Bronchial epithelial cell (primary cell): ENCODE measurements around the gene PLPP4. TPM values are rescaled to one million over a fixed set of nuclear protein-coding genes. Genes with fewer than 3 reads are reported as not detected.

Experiments
- DNase-seq: peaks from one replicate; pipeline ENCODE4 v3.0.0-alpha.2; 2010; ENCODE audit warnings: low read depth
- FAIRE-seq: peaks from 2 replicates; lab custom pipeline; 2011; peaks lifted over from hg19 to GRCh38; lab: Jason Lieb, UNC
- H3K27me3 ChIP-seq: 2 replicates; pipeline ENCODE4 v1.5.1; 2011; ENCODE audit warnings: low read length; ENCODE audit not compliant: control insufficient read depth, insufficient read depth
- H3K36me3 ChIP-seq: 2 replicates; pipeline ENCODE4 v1.5.1; 2011; ENCODE audit warnings: low read length; ENCODE audit not compliant: control insufficient read depth, insufficient read depth
- H3K4me3 ChIP-seq: 2 replicates; pipeline ENCODE4 v1.5.1; 2011; ENCODE audit warnings: mild to moderate bottlenecking, low read depth, low read length, control low read depth
- CTCF ChIP-seq: IDR thresholded peaks from 2 replicates; pipeline ENCODE4 v1.5.1; 2011; ENCODE audit warnings: mild to moderate bottlenecking, moderate library complexity, low read length, control low read depth, inconsistent platforms; ENCODE audit not compliant: insufficient read depth, severe bottlenecking
- total RNA-seq: library from RNA; depleted of rRNA; stranded (reverse); fragments of >200 nt; gene quantifications from 2 replicates; pipeline ENCODE4 v1.2.1, GENCODE V29; 2014

Gene PLPP4
- total RNA-seq, 1 donor from 2014 or later: 0.26 TPM

- peak; percentile 36 for FAIRE-seq
- TF ChIP-seq CTCF: no peak
These were observed 49.6 kb downstream of the PLPP4 start for GRCh38 chr10:120506674-120507073.

GRCh38 chr10:120507175-120507574, 50.1 kb downstream of the PLPP4 start:
- no peak for DNase-seq
- no peak for TF ChIP-seq CTCF
- FAIRE-seq: no peak
- H3K4me3 ChIP-seq: no peak overlapping the region
- H3K36me3 ChIP-seq: no peaks in the 10 kb centered on the region
- H3K27me3 ChIP-seq: no peaks in the 10 kb centered on the region

More at GRCh38 chr10:120506674-120507073, 49.6 kb downstream of the PLPP4 start:
- no peaks in the 10 kb centered on the region for H3K27me3 ChIP-seq
- H3K4me3 ChIP-seq: no peak overlapping the region
- H3K36me3 ChIP-seq: no peaks in the 10 kb centered on the region
- peak; percentile 81 for DNase-seq

GRCh38 chr10:120507651-120508050, 50.6 kb downstream of the PLPP4 start:
- no peaks in the 10 kb centered on the region for H3K27me3 ChIP-seq
- no peak for TF ChIP-seq CTCF
- no peak overlapping the region for H3K4me3 ChIP-seq
- FAIRE-seq (no peak), DNase-seq (peak; percentile 73)
- H3K36me3 ChIP-seq: no peaks in the 10 kb centered on the region

- TF ChIP-seq CTCF: no peak
- DNase-seq: peak; percentile 97
- H3K36me3 ChIP-seq: no peaks in the 10 kb centered on the region
- H3K4me3 ChIP-seq: no peak overlapping the region
- H3K27me3 ChIP-seq: no peaks in the 10 kb centered on the region
- FAIRE-seq: peak; percentile 68
These were observed 51.4 kb downstream of the PLPP4 start for GRCh38 chr10:120508393-120508792.

- FAIRE-seq (no peak), DNase-seq (peak; percentile 70)
- no peaks in the 10 kb centered on the region for H3K36me3 ChIP-seq
- no peak overlapping the region for H3K4me3 ChIP-seq
- H3K27me3 ChIP-seq: no peaks in the 10 kb centered on the region
- TF ChIP-seq CTCF: no peak
These were observed 51.9 kb downstream of the PLPP4 start for GRCh38 chr10:120508966-120509365.

- DNase-seq: peak; percentile 91
- TF ChIP-seq CTCF: peak; percentile 25
- FAIRE-seq: peak; percentile 7
- H3K36me3 ChIP-seq: no peaks in the 10 kb centered on the region
- H3K4me3 ChIP-seq: no peak overlapping the region
- no peaks in the 10 kb centered on the region for H3K27me3 ChIP-seq
These were observed 54.1 kb downstream of the PLPP4 start for GRCh38 chr10:120511165-120511564.
